ENCODE results near the gene FCHSD1. TPM values are rescaled to one million over a fixed set of nuclear protein-coding genes. Genes with fewer than 3 reads are reported as not detected.

The FCHSD1 gene
- 10 to 100 TPM; 44.9 to 62.9 TPM for total RNA-seq

- no peaks in the 10 kb centered on the region for H3K9me3 Mint-ChIP-seq
- peak; percentile 81 to 84 for DNase-seq (ENCODE audit: low spot score in 2 of 2)
- peak within 1 kb of the TSS; percentile 87 to 98 for H3K27ac Mint-ChIP-seq
- ATAC-seq = peak; percentile 95 to 96
- H3K36me3 Mint-ChIP-seq = no peaks in the 10 kb centered on the region
Observed at GRCh38 chr5:141650851-141651727, at the start of gene FCHSD1. Gene FCHSD1 (minus strand): TSS chr5:141651418. CDS start chr5:141651368, 50 bp downstream.

DNA sequence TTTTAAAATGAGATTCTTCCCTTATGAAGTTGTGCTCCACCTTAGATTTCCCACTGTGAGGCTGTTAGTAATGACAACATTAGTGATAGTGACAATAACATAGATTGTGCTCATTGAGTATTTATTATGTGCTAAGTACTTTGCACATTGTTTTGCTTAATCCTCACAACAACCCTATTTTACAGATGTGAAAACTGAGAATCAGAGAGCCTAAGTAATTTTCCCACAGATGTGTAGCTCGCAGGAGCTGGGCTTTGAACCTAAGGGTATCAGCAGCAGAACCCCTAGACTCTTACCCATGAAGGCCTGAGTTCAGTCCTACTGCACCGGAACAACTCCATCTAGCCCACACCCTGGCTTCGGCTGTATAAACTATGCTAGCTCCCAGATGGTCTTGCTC is 46.4 kb upstream of the FCHSD1 start:
- Mint-ChIP-seq H3K9me3 (no peaks in the 10 kb centered on the region), H3K36me3 (no peaks in the 10 kb centered on the region), H3K27ac (no peak overlapping the region)
- DNase-seq (ENCODE audit: low spot score in 2 of 2) = no peak
- ATAC-seq = no peak

DNA sequence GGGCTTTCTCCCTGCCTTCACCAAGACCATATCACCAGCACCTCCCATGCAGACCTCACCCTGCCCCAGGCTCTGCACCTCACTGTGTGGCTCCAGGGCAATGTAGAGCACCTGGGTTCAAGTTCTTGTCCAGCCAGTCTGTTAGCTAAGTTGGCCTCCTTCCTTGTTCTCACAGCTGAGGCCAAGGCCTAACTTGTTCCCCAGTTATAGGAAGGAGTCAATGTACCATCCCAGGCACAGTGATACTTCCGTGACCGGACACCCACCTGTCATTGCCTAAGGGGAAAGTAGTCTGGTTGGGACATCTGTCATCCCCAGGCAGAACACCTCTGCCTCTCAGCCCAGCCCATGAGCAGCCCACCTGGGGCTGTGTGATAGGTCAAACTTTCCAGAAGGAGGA is 45.2 kb upstream of the FCHSD1 start:
- DNase-seq (ENCODE audit: low spot score in 2 of 2) = no peak
- no peaks in the 10 kb centered on the region for H3K36me3 Mint-ChIP-seq
- ATAC-seq = no peak
- H3K27ac Mint-ChIP-seq = no peak overlapping the region
- H3K9me3 Mint-ChIP-seq = no peaks in the 10 kb centered on the region

DNA sequence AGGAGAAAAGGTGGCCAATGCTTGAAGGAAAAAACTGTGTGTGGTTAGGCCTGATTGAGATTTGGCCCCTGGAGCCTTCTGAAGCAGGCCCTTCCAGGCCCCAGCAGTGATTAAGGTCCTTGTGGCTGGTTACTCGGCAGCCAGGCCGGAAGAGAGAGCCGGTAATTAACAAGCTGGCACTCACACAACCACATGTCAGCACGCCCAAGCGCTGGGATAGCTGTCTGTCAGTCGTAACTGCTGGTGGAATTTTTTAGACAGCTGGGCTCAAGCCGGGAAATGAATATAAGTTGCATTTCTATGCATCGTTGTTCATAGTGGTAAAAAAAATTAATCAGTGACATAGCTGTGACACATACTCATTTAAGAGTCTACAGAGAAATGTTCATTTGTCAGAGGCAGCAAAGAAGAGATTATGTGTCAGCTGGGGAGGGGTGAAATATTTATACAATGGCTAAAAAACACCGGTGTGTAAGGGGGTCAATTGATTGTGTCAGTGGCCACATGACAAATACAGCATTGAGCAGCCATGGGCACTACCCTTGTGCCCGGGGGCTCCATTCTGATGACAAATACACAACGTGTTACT is 44.5 kb upstream of the FCHSD1 start:
- no peak for DNase-seq (ENCODE audit: low spot score in 2 of 2)
- no peak for ATAC-seq
- Mint-ChIP-seq H3K27ac (no peak overlapping the region), H3K9me3 (no peaks in the 10 kb centered on the region), H3K36me3 (no peaks in the 10 kb centered on the region)

DNA sequence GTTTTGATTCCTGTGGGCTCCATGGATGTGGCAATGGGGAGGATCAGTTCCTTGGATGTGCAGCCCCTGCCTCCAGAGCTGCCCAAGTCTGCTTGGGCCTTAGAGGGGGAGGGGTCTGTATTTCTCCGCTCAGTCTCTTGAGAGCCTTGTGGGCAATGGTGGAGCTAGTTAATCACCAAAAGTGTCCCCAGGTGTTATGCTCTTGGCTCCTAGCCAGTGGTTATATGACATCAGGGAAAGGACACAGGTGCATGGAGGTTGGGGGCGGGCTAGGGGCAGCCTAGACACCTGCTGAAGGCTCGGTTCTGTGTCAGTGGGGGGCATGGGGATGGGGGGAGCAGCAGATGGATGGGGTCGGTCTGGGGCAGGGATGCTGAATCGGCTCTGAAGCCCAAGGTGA is 43.3 kb upstream of the FCHSD1 start:
- Mint-ChIP-seq H3K27ac (no peak overlapping the region), H3K9me3 (no peaks in the 10 kb centered on the region), H3K36me3 (no peaks in the 10 kb centered on the region)
- ATAC-seq (no peak), DNase-seq (ENCODE audit: low spot score in 2 of 2) (no peak)

DNA sequence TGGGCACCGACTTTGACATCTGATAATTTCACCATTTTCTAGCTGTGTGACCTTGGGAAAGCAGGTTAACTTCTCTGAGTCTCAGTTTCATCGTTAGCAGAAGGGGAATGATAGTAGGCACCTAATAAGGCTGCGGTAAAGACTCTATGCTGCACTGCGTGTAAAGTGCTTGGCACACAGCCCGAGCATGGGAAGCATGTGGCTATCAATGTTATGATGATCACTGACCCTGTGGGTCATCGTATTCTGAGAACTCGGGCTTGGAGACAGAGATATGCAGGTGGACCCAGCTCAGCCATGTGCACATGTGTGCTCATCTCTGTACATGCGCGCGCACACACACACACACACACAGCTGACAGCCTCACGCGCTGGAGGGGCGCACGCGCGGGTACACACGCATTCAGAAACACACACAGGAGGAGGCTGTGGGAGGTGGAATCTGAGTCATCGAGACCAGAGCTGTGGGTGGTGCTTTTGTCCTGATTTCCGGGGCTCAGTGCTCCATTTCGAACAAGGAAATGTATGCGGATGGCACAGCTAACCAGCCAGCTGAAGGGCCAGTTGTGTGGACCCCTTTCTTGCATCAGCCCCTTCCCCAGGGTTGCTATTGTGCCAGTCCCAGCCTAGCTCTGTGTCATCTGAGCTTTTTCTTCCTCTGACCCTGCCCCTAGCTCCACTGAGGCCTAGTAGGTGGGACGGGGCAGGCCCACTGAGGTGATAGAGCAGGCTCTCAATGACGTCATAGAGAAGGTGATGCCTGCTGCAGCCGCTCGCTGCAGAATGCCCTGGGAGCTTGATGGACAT is 41.9 kb upstream of the FCHSD1 start:
- peak overlapping the region; percentile 49 to 69 for H3K27ac Mint-ChIP-seq
- ATAC-seq = peak; percentile 88 to 91
- peak; percentile 71 to 72 for DNase-seq (ENCODE audit: low spot score in 2 of 2)
- H3K9me3 Mint-ChIP-seq = no peaks in the 10 kb centered on the region
- H3K36me3 Mint-ChIP-seq = no peaks in the 10 kb centered on the region

DNA sequence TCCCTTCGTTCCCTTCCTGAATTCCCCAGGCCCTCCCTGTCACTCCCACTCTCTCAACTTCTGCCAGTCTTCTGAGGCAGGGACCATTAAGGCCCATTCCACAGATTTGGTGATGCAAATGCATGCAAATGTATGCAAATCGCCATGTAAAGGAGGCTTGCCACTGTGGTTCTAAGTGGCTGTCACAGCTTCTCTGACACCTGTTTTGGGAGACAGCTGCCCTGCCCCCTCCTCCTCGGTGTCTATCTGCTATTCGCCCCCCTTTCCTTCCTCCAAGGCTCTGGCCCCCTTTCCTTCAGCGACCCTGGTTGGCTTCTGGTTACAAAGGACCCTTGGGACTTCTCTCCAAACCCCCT is 41.3 kb upstream of the FCHSD1 start:
- peak overlapping the region; percentile 49 to 85 for H3K27ac Mint-ChIP-seq
- H3K36me3 Mint-ChIP-seq = no peaks in the 10 kb centered on the region
- DNase-seq (ENCODE audit: low spot score in 2 of 2) (no peak), ATAC-seq (peak; percentile 4 to 16)
- no peaks in the 10 kb centered on the region for H3K9me3 Mint-ChIP-seq

- H3K27ac Mint-ChIP-seq = peak overlapping the region; percentile 49 to 85
Observed at GRCh38 chr5:141691867-141692532, 40.8 kb upstream of the FCHSD1 start.

GRCh38 chr5:141691286-141691866 is 40.2 kb upstream of the FCHSD1 start:
- no peak for DNase-seq (ENCODE audit: low spot score in 2 of 2)
- Mint-ChIP-seq H3K36me3 (no peaks in the 10 kb centered on the region), H3K9me3 (no peaks in the 10 kb centered on the region), H3K27ac (no peak overlapping the region)
- no peak for ATAC-seq

More at GRCh38 chr5:141691867-141692532, 40.8 kb upstream of the FCHSD1 start:
- ATAC-seq (peak; percentile 69 to 74), DNase-seq (ENCODE audit: low spot score in 2 of 2) (peak; percentile 87 to 95)
- Mint-ChIP-seq H3K9me3 (no peaks in the 10 kb centered on the region), H3K36me3 (no peaks in the 10 kb centered on the region)

DNA sequence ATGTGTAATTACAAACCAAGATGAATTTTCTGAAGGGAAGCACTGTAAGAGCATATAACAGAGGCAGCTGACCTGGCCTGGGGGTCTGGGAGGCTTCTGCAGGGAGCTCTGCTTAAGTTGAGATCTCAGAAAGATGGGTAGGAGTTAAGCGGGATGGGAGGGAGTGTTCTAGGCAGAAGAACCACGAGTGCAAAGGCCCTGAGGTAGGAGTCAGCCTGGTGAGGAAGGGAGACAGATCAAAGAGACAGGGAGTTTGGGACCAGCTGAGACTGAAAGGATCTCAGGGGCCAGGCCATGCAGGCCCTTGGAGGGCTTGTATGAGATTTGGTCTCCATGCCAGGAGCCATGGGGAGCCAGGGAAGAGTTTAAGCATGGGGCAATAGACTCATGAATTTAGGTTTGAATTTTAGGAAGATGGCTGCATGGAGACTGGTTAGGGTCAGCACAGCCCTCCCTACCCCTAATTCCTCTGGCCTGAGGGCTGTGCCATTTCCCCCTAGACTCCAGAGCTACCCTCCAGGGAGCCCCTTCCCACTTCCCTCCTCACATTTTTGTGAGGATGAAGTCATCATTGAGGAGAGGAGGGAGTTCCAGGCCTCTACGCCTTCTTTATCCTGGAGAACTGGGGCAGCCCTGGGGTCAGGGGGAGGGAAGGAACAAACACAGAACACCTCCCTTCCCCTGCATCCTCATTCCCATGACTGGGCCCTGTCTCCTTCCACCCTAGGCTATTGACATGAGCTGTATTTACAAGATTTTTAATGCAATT is 35.6 kb upstream of the FCHSD1 start:
- DNase-seq (ENCODE audit: low spot score in 2 of 2) (no peak), ATAC-seq (no peak)
- Mint-ChIP-seq H3K27ac (peak overlapping the region in 1 of 2 donors; percentile 14), H3K36me3 (no peaks in the 10 kb centered on the region), H3K9me3 (no peaks in the 10 kb centered on the region)

- no peak for ATAC-seq
- Mint-ChIP-seq H3K27ac (no peak overlapping the region), H3K9me3 (no peaks in the 10 kb centered on the region), H3K36me3 (no peaks in the 10 kb centered on the region)
- no peak for DNase-seq (ENCODE audit: low spot score in 2 of 2)
Observed at GRCh38 chr5:141685591-141685990, 34.4 kb upstream of the FCHSD1 start.

- H3K9me3 Mint-ChIP-seq = no peaks in the 10 kb centered on the region
Observed at GRCh38 chr5:141683596-141684141, 32.5 kb upstream of the FCHSD1 start.

DNA sequence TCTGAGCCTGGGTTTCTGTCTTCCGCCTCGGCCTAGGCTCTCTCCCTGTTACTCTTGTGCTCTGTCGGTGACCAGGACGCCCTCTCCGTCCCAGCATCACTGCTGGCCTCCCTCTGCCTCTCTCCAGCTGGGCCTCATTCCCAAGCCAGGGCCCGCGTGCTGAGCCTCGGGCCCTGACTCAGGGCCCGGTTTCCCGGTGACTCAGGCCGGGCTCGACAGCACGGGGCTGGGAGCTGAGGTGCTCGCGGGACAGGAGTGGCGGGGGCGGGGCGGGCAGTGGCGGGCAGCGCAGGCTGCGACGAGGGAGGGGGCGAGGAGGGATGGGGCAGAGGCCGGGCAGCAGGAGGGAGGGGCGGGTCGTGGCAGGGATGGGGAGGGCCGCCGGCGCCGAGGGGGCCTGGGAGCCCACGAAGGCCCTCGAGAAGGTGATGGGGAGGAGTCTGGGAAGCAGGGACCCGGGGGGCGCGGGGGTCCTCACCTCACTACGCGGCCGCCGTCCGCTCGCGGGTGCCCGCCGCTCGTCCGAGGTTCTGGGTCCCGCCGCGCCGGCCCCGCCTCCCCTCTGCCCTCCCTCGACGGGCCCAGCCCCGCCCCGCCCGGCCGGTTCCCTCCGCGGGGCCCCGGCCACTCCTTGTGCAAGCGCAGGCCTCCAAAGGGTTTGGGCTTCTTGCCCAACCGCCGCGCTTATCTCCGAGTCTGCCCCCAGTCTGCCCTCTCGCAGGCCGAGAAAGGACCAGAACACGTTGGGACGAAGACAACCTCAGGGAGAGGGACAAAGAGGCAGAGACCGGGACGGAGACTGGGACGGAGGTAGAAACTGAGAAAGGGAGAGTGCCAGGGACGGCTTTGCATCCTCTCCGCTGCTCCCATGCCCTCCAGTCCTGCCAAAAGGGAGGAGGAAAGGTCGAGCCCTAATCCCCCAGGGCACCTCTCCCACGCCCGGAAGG is 30.8 kb upstream of the FCHSD1 start, which contains the start of gene ARAP3:
TSS of gene ARAP3 (minus strand) at position 536 of the 947 bp plus-strand sequence. CDS start 1,744 bp downstream, outside the sequence.
- ATAC-seq (peak; percentile 82 to 83), DNase-seq (ENCODE audit: low spot score in 2 of 2) (peak; percentile 53 to 62)
- H3K27ac Mint-ChIP-seq = peak within 1 kb of the TSS; percentile 75 to 79
- H3K9me3 Mint-ChIP-seq = no peaks in the 10 kb centered on the region
- H3K36me3 Mint-ChIP-seq = no peaks in the 10 kb centered on the region

More at GRCh38 chr5:141683596-141684141, 32.5 kb upstream of the FCHSD1 start:
- no peak for ATAC-seq
- Mint-ChIP-seq H3K36me3 (no peaks in the 10 kb centered on the region), H3K27ac (no peak overlapping the region)
- no peak for DNase-seq (ENCODE audit: low spot score in 2 of 2)

DNA sequence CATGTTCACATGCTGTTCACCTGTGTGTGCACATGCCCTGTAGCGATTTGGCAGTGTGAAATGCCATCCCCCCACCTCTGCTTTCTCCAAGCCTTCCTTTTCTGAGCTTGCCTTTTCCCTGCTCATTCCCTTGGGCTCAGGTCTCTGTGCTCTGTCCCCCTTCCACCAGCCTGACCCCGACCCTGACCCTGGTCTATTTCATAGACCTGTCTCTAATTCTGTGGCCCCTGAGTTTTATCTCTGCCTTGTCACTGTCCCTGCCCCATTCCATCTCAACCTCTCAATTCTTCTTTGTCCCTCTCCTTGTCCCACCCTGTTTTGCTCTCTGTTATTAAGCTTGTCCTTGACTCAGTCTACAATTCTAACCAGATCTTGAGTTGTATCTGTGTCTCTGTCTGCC is 30.1 kb upstream of the FCHSD1 start:
- ATAC-seq (no peak), DNase-seq (ENCODE audit: low spot score in 2 of 2) (no peak)
- no peaks in the 10 kb centered on the region for H3K36me3 Mint-ChIP-seq
- peak overlapping the region; percentile 75 to 79 for H3K27ac Mint-ChIP-seq
- no peaks in the 10 kb centered on the region for H3K9me3 Mint-ChIP-seq

All from activated naive CD4-positive, alpha-beta T cell treated with anti-CD3 and anti-CD28 coated beads, Interleukin-2, amount 50 U/mL, for 72 hours (primary cell).